GM15510 (cell line): Measurements from ENCODE around the gene CPXM2.

Source experiments
- POLR2A ChIP-seq: IDR thresholded peaks from 3 replicates; pipeline ENCODE4 v1.6.1; 2011; ENCODE audit warnings: borderline replicate concordance; ENCODE audit not compliant: insufficient read length; ENCODE audit errors: extremely low read depth

Gene CPXM2

DNA sequence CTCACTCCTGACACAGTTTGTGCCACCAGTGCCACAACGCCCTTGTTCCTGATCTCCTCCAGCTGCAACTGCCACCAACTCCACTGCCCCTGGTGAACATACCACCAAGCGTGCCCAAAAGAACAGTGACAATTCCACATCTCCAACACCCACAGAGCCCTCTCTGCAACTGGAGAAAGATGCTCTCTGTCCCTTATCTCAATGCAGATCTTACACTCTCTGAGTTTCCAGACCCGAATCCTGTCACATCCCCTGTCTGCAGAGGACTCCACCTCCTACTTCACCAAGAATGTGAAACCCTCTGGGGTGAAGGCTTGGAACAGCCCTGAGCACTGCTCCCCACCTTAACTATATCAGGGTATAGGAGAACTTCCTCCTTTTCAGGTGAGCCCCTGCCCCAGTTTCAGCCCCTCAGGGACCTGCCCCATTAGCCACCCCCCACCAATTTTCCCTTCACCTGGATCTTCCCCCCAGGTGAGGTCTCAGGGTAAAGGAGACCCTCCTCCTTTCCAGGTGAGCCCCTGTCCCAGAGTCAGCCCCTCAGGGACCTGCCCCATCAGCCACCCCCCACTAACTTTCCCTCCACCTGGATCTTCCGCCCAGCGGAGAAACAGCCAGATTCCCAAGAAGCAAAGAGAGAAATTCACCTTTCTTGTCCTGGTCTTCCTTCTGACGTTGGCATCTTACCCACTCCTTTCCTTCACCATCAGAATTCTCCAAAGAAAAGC is 55.0 kb downstream of the CPXM2 start:
- TF ChIP-seq POLR2A = no peak

DNA sequence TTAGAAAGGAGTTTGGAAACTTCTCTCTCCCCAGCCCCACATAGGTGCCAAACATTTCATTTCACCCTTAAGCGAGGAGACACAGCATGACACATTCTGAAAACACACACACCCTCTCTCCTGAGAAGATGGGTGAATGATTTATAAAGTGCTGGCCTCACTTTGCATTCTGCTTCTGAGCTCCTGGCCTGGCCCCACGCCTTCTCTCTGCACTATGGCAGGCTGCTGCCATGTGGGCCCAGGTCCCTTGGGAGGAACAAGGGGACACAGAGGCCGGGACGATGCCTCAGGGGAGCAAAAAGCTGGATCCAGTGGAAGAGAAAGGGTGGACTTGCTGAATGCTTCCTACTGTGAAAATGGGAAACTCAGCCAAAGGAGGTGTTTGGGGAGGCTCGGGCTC is 56.0 kb downstream of the CPXM2 start:
- TF ChIP-seq POLR2A = no peak

DNA sequence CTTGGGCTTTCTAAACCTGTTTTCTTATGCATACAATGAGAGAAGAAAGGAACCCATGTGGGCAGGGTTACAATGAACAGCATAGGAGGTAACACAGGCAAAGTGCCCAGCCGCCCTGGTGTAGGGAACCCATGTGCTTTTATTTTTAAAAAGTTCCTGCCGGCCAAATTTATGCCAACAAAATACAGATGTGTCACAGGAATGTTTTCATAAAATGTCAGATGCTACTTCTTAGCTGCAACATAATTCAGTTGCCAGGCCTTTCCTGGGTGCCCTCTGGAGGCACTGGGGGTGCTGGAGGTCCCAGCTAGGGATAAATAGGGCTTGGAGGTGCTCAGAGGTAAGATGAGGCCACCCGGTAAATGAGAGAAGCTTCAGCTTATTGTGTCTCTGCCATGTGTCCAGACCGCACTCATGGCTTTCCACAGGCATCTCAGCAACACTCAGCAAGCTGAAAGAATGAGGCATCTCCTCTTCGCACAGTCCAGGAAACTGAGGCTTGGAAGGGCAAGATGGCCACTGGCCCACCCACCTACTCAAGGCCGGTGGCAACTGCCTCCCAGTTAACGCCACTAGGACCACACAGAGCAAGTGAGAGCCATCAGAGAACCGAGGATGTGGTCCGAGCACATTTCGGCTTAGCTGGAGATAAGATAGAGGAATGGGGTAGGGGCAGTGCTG is 58.3 kb downstream of the CPXM2 start:
- no peak for TF ChIP-seq POLR2A

DNA sequence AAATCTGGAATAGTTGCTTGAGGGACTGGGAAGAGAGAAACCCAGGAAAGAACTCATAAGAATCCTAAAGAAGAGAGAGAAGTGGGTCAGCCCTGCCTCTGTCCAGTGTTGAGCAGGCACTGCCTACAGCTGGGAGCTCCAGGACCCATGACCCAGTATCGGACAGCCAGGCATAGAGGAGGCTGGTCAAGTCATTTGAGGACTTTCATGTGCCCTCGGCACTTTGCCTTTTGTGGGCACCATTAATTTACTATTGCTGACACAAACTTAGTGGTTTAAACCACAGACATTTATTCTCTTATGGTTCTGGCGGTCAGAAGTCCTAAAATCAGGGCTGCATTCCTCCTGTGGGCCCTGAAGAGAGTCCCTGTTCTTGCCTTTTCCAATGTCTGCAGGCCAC is 60.3 kb downstream of the CPXM2 start:
- TF ChIP-seq POLR2A = no peak

DNA sequence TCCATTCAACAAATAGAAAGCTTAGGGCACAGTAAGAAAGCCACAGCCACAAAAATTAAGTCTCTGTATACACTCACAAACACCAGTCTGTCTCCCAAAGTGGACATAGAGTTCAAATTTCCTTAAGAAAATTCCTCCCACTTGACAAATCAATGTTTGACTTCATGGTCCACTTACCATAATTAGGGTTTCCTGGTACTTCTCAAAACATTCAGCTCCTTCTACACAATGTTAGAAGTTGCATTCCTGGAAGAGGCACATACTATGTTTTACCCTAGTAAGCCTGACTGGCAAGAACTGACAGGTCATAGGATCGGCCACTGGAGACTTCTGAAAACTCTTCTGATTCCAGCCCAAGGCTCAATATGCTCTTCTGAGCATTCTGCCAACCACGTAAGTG is 70.5 kb downstream of the CPXM2 start:
- TF ChIP-seq POLR2A = no peak

DNA sequence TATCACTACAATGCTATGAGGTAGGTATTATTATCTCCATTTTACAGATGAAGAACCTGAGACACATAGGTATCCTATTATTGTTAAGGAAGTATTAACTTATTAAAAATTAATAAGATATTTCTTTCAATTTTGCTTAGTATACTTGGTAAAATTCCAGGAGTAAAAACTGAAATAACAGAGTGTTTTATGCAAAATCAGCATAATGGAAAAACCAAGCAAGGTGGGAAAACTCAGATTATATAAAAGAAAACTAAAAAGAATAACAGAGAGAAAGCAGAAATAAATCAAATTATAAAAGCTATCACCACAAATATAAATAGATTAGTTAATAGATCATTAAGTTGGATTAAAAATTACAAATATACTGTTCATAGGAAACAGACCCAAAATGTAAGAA is 82.0 kb downstream of the CPXM2 start:
- no peak for TF ChIP-seq POLR2A

DNA sequence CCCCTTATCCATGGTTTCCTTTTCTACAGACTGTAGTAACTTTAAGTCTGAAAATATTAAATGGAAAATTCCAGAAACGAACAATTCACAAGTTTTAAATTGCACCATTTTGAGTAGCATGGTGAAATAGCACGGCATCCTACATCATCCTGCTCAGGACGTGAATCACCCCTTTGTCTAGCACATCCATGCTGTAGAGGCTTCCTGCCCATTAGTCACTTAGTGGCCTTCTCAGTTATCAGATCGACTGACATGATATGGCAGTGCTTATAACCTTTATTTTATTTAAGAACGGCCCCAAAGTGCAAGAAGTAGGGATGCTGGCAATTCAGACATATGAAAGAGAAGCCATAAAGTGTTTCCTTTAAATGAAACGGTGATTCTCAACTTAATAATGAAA is 82.7 kb downstream of the CPXM2 start:
- TF ChIP-seq POLR2A = no peak

DNA sequence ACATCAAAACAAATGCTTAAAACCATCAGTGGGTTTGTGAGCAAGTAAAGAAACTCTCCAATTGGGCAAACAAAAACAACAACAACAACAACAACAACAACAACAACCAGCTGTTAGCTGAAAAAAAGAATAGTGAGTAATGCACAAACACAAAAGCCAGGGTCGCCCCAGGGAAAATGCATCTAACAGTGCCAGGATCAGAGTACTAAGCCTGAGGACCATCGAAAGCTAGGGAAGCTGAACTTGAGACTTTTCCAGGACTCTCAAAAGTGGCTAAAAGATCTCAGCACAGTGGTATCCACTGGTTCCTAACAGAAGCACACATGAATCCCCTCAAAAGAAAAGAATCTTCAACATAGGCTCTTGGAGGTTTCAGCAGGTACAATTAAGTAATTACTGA is 83.3 kb downstream of the CPXM2 start:
- TF ChIP-seq POLR2A = no peak

DNA sequence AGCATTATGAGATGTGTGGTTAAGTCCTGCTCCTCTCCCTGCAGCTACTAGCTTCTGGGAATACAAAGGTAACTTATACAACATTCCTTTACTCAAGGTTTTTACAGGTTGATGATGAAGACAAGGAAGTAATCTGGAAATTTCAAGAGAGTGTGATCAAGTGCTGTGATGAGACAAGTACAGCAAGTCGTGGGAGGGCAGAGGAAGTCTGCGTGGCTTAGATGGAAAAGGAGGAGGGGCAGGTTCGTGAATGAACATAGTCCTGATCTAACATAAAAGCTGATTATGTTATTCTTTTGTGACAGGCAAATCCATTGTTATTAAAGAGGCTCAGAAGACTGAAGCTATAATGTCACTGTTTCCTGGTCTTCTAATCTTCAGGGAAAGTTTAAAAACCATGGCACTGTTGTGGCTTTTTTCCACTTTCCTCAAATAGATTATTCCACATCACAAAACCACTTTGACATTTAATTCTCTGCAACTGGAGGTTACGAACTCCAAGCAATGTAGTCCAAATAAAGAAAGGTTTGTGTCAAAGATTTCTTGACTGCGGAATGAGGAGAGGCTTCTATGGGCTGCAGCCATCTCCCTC is 84.1 kb downstream of the CPXM2 start:
- no peak for TF ChIP-seq POLR2A

DNA sequence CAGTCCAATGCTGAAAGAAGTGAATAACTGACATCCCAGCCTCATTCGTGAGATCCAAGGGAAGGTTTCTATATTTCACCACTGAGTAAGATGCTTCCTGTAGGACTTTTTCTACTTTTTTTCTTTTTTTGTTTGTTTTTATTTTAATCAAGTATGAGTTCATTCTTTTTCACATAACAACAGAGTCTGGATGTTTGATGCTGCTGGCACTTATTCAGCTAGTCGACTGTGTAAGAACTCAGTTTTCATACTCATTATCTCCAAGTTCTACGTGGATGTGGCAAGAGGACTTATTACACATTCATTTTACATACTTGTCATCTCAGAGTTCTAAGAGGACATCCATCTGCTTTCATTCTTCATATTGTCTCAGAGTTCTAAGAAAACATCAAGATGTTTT is 86.9 kb downstream of the CPXM2 start:
- no peak for TF ChIP-seq POLR2A

DNA sequence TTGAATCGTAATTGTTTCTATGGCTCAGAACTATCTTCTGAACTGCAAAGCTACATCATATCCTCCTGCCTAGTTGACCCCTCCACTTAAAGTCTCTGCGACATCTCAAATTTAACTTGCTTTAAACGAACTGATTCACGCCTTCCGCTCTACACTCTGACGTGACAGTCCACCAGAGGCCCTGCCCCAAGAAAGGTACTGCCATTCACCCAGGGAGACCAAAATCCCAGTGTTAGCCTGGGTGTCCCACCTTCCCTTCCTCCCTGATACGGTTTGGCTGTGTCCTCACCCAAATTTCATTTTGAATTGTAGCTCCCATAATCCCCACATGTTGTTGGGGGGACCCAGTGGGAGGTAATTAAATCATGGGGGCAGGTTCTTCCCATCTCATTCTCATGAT is 90.8 kb downstream of the CPXM2 start:
- no peak for TF ChIP-seq POLR2A

DNA sequence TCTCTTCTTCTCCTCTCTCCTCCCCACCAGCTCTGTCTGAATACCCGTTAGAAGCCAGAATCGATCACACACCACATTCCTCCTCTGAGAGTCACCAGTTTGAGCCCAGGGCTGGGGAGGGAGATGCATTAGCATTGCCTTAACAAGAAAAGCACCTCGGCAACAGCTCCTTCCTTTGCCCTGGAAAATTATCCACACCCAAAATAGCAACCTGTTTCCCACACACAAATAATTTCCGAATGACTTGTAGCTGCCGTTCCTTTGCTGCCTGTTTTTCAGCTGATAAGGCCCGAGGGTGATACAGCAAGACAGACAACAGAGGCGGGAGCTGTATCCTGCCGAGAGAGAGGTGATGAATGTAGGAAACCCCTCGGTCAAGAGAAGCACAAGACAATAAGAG is 91.3 kb downstream of the CPXM2 start:
- no peak for TF ChIP-seq POLR2A

DNA sequence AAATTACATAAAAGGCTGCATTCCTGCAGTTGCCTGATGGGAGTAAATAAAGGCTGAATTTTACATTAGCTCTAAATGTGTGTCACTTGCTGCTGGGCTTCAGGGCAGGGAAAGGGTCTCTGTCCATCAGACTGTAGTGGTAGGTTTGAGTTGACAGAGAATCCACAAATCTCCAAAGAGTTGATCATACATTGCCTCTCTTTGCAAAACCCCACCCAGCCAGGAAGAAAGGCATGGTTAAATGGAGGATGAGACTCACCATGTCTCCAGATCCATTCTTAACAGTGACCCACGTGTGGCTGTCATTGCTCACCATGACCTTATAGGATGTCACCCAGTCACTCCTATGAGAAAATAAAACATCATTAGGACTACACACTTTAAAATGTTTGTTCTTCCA is 92.8 kb downstream of the CPXM2 start:
- no peak for TF ChIP-seq POLR2A

DNA sequence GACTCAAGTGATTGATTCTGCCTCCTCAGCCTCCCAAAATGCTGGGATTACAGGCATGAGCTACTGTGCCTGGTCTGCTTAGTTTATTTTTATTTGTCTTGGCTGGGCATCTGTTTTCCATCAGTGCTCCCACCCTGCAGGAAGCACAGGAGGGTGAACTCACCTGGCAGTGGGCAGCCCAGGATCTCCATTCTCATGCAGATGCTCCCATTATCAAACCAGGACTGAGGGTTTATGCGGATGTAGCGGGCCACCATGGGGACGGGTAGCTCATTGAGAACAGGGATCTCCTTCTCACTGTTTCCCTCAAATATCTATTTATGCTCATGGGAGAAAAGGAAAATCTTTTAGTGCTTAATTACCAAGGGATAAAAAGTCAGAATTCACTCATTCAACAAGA is 93.8 kb downstream of the CPXM2 start:
- no peak for TF ChIP-seq POLR2A

DNA sequence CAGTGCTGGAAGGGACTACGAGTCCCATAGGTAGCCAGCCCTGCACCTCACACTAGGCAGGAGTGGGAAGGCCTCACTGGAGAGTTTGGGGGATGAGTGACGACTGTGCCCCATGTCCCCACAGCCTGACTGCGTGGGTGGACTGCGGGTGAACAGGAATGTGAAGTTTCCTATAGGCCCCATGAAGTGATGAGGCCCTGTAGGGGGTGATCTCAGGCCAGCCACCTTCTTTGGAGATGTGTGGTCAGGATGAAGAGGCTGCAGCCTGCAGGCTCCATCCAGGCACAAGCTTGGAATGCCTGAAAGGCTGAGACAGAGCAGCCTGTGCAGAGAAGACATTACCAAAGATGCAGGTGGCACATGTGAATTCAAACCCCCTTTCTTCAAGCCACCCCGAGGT is 94.9 kb downstream of the CPXM2 start:
- no peak for TF ChIP-seq POLR2A
